ENCODE results near the gene KIF15.
"Not testable (repeated sequence)": the region's sequence is repeated elsewhere in the genome, so short reads cannot be mapped to it uniquely, and the experiment has no call there.

The KIF15 gene

GRCh38 chr3:44761424-44762169 is at the start of gene KIF15, which contains the start of gene KIAA1143:
Gene KIF15 (plus strand): TSS chr3:44761794. CDS start chr3:44761866, 72 bp downstream.
Gene KIAA1143 (minus strand): TSS chr3:44761619. CDS start chr3:44761602, 17 bp downstream.
- peak; percentile 96 for DNase-seq (ENCODE audit: low read depth)

- peak; percentile 25 for DNase-seq (ENCODE audit: low read depth)
These were observed 49.0 kb upstream of the KIF15 start, which contains the start of gene ZNF502 for GRCh38 chr3:44712455-44713075. Gene ZNF502 (plus strand): TSS chr3:44712660. CDS start chr3:44720262, 7,602 bp downstream.

DNA sequence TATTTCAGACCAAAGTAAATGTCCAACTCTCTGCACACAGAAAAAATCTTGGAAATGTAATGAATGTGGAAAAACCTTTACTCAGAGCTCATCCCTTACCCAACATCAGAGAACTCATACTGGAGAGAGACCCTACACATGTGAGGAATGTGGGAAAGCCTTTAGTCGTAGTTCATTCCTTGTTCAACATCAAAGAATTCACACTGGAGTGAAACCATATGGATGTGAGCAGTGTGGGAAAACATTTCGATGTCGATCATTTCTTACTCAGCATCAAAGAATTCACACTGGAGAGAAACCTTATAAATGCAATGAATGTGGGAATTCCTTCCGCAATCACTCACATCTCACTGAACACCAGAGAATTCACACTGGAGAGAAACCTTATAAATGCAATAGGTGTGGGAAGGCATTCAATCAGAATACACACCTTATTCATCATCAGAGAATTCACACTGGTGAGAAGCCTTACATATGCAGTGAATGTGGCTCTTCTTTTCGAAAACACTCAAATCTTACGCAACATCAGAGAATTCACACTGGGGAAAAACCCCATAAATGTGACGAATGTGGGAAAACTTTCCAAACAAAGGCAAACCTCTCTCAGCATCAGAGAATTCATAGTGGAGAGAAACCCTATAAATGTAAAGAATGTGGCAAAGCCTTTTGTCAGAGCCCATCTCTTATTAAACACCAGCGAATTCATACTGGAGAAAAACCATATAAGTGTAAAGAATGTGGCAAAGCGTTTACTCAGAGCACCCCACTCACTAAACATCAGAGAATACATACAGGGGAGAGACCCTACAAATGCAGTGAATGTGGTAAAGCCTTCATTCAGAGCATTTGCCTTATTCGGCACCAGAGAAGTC is 40.1 kb upstream of the KIF15 start:
- no peak for DNase-seq (ENCODE audit: low read depth)

- DNase-seq (ENCODE audit: low read depth), result no peak
These were observed 39.5 kb upstream of the KIF15 start for GRCh38 chr3:44722103-44722401.

DNA sequence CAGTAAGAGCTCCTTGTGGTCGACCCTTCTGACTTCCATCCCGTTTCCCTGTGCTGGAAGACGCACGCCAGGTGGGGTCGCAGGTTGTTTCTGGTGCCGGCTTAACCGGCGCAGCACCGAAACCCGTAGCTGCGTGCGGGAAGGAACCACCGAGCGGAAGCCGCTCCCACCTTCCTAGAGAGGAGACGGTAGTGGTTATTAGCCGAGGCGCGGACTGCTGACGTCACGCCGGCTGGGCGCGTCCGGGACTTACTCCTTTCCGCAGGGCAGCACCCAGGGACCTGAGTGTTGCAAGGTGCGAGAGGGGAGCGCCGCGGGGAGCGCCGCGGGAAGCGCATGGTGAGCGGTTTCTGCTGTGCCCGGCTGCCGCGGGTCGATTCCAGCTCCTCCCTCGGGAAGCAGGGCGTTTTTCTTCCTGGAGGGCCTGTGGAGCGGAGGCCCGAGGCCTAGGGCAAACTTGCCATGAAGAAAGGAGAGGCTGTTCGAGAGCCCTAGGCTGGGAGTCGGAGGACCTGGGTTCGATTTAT is 32.1 kb upstream of the KIF15 start, which contains the start of gene ZNF501:
ZNF501 (plus strand) TSS at position 252 of the 527 bp plus-strand sequence. CDS start 4,787 bp downstream, outside the sequence.
- peak; percentile 73 for DNase-seq (ENCODE audit: low read depth)

DNA sequence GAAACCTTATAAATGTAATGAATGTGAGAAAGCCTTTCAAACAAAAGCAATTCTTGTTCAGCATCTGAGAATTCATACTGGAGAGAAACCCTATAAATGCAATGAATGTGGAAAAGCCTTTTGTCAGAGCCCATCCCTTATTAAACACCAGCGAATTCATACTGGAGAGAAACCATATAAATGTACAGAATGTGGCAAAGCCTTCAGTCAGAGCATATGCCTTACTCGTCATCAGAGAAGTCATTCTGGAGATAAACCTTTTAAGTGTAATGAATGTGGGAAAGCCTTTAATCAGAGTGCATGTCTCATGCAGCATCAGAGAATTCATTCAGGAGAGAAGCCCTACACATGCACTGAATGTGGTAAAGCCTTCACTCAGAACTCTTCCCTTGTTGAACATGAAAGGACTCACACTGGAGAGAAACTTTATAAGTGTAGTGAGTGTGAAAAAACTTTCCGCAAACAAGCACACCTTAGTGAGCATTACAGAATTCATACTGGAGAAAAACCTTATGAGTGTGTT is 26.9 kb upstream of the KIF15 start:
- DNase-seq (ENCODE audit: low read depth), result no peak

DNA sequence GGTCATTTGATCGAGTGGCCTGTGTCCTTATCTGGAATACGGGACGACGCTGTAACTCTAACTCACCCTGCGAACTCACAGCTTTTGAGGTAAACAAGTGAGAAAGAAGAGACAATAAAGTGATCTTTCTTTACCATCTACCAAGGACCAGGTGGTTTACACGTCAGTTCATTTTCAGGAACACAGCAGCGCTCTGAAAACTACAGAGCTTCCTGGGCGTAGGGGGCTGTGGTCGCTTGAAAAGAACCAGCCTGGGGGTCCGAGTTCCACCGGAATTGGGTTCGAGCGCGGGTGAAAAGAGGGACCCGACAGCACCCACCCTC is 532 bp upstream of the KIF15 start:
- DNase-seq (ENCODE audit: low read depth), result no peak

DNA sequence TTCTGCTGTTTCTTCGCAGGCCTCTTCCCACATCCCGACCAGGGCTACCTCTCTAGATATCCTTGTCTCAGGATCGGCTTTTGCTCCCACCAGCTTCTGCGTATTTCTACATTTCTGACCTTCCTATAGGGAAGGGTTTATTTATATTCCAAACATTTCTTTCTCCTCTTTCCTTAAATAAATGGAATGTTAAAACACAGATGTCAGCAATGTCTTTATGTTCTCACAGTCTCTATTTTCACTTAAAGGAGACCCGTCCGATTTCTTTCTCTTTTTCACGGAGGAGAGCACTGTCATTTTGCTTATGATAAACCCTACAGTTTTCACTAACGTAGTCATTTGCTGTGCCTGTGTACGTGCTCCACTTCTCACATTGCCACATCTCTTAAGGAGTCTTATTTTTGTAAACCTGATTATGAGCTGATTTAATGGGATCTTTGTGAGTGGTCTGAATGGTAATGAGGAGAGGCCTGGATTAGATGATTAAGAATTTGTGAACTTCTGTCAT is 630 bp downstream of the KIF15 start:
- DNase-seq (ENCODE audit: low read depth), result no peak

- DNase-seq (ENCODE audit: low read depth), result no peak
These were observed 1.1 kb downstream of the KIF15 start for GRCh38 chr3:44762690-44763089.

DNA sequence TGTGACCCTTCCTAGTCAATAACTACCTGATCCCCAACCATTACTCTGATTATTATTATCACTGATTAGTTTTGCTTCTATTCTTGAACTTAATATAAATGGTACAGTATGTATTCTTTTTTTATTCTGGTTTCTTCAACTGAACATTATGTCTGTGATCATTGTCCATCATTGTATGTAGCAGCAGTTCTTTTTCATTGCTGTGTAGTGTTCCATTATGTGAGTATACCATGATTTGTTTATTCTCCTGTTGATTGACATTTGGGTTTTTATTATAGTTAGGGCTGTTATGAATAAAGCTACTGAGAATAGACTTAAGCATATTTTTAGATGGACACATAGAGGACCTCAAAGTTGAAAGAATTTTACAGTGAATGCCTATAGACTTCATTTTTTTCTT is 2.7 kb downstream of the KIF15 start:
- no peak for DNase-seq (ENCODE audit: low read depth)

GRCh38 chr3:44771424-44772098 is 10.0 kb downstream of the KIF15 start:
- DNase-seq (ENCODE audit: low read depth), result no peak

DNA sequence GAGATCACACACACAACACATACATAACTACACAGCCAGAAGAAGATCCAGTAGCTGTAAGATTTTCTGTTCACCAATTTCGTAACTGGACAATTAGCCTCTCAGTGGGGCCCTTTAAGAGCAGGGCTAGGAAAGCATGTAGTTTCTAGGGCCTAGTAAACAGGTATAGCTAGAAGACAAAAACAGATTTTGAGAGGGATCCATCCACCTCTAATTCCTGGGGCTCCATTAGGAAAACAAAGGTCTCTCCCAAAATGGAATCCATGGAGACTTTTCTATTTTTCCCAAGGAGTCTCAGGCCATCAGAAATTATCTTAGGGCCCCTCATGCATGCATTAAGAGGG is 10.5 kb downstream of the KIF15 start:
- no peak for DNase-seq (ENCODE audit: low read depth)

GRCh38 chr3:44782891-44783290 is 21.3 kb downstream of the KIF15 start:
- DNase-seq (ENCODE audit: low read depth), result no peak

DNA sequence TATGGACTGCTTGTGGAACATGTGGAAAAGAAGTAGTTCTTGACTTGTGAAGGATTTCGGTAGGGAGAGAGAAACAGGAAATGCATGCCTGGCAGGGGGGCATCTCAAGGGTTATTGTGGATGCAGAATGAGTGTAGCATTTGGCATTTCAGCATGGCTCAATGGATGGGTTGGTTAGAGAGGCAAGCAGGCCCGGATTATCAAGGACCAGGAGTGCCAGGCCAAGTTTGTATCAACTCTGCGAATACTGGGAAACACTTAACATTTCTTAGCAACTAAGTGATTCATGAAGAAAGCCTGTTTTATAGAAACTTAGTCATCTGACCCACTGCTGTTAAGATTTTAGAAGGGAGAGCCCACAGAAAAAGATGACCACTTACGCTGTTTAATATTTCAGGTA is 33.6 kb downstream of the KIF15 start:
- no peak for DNase-seq (ENCODE audit: low read depth)

- DNase-seq (ENCODE audit: low read depth), result no peak
These were observed 40.4 kb downstream of the KIF15 start for GRCh38 chr3:44802011-44802410.

DNA sequence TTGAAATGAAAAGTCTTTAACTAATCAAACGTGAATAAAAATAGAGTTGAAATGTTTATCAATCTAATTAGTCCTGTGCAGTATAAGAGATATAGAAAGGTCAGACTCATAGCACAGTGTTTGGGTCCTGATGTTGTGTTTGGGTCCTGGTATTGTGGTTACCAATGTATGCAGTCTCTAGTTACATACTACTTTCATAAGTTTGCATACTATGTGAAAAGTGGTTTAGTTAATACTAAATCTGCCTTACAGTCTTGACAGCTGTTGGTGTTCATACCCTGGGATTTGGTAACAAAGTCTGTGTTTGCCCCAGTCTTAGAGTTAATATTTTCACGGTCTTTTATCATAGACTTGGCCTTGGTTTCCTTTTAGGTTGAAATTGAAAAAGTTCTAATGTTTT is 41.7 kb downstream of the KIF15 start:
- no peak for DNase-seq (ENCODE audit: low read depth)

- no peak for DNase-seq (ENCODE audit: low read depth)
These were observed 44.4 kb downstream of the KIF15 start for GRCh38 chr3:44805960-44806359.

DNA sequence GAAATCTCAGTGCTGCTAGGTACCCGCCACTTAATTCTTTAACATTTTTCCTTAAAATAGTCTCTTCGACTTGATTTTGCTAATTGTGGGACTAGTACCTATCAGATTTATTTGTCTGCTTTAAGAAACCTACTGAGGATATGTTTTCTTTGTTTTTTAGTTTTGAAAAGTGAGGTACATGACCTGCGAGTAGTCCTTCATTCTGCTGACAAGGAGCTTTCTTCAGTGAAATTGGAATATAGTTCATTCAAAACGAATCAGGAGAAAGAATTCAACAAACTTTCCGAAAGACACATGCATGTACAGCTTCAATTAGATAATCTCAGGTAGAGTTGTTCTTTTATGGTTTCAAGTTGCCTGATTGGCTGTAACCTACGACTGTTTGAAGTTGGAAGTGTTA is 53.2 kb downstream of the KIF15 start:
- no peak for DNase-seq (ENCODE audit: low read depth)

DNA sequence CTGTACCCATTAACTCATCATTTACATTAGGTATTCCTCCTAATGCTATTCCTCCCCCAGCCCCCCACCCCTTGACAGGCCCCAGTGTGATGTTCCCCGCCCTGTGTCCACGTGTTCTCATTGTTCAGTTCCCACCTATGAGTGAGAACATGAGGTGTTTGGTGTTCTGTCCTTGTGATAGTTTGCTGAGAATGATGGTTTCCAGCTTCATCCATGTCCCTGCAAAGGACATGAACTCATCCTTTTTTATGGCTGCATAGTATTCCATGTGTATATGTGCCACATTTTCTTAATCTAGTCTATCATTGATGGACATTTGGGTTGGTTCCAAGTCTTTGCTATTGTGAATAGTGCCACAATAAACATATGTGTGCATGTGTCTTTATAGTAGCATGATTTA is 54.7 kb downstream of the KIF15 start:
- not testable (repeated sequence) for DNase-seq (ENCODE audit: low read depth)

GRCh38 chr3:44821206-44821605 is 59.6 kb downstream of the KIF15 start:
- not testable (repeated sequence) for DNase-seq (ENCODE audit: low read depth)

GRCh38 chr3:44825264-44825925 is 63.8 kb downstream of the KIF15 start:
- DNase-seq (ENCODE audit: low read depth), result no peak
